22Rv1 (cell line): ENCODE measurements around the gene SEC14L5.

Source experiments
- CTCF ChIP-seq: fragments of 450-650 bp; IDR thresholded peaks from 2 replicates; pipeline ENCODE4 v1.5.1; 2017; ENCODE audit warnings: mild to moderate bottlenecking
- ZFX ChIP-seq: fragments of 450-650 bp; IDR thresholded peaks from 2 replicates; pipeline ENCODE4 v1.6.1; 2017; ENCODE audit warnings: antibody characterized with exemption, borderline replicate concordance

DNA sequence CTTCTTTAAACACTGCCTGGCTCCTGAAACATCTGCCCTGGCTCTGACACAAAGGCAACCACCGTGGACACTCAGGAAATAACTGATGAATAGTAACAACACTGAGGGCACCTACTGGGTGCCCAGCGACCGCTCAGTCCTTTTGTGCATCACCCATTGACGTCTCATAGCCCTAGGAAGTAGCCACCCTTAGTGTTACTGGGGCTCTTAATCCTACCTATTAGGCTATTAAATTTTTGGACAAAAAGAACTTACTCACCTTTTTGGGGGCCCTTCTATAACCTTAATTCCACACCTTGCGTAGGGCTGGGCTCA lies 32.9 kb upstream of the SEC14L5 start:
- TF ChIP-seq CTCF (no peak), ZFX (no peak)
